Measurements from ENCODE around the gene KSR1.

GRCh38 chr17:27498615-27499309, 42.5 kb downstream of the KSR1 start:
- TF ChIP-seq CTCF (IDR thresholded peaks at IDR 0.05): no peak
- TF ChIP-seq POLR2A (IDR thresholded peaks at IDR 0.05): no peak

All from uterus (tissue), 2 donors.